CD14-positive monocyte (primary cell): ENCODE results near the gene PIK3R4. TPM values are rescaled to one million over a fixed set of nuclear protein-coding genes. Genes with fewer than 3 reads are reported as not detected.

ENCODE experiments used
- DNase-seq, 3 donors: peaks; one replicate each; pipeline ENCODE4 v3.0.0-alpha.2; 2011 to 2022
- H2AFZ ChIP-seq: 2 replicates; pipeline ENCODE4 v1.6.0; 2012; ENCODE audit warnings: mild to moderate bottlenecking, low read depth, low read length, inconsistent platforms; ENCODE audit not compliant: insufficient read depth, poor library complexity, severe bottlenecking
- H3K27ac ChIP-seq, 2 donors: 1 replicate in 1 of 2; 2 replicates in 1 of 2; pipeline ENCODE4 v1.5.1; 2012 to 2013; ENCODE audit warnings: low read length in 2 of 2, control low read depth in 1 of 2, inconsistent platforms in 1 of 2, low read depth in 1 of 2, mild to moderate bottlenecking in 1 of 2
- H3K27me3 ChIP-seq, 2 donors: one replicate each; pipeline versions ENCODE4 v1.6.0 to v1.6.1; 2011 to 2013; ENCODE audit warnings: low read length in 2 of 2; ENCODE audit not compliant: control insufficient read depth in 2 of 2, insufficient read depth in 2 of 2
- H3K36me3 ChIP-seq, 2 donors: replicated peaks in 1 of 2; 1 replicate in 1 of 2; 2 replicates in 1 of 2; pipeline versions ENCODE4 v1.5.1 to v1.6.1; 2012 to 2013; ENCODE audit warnings: low read length in 2 of 2, control low read depth in 1 of 2, inconsistent platforms in 1 of 2, mild to moderate bottlenecking in 1 of 2; ENCODE audit not compliant: insufficient read depth in 2 of 2, control insufficient read depth in 1 of 2
- H3K4me1 ChIP-seq, 2 donors: 1 replicate in 1 of 2; 2 replicates in 1 of 2; pipeline versions ENCODE4 v1.5.1 to v1.6.1; 2012 to 2013; ENCODE audit warnings: low read length in 2 of 2, control low read depth in 1 of 2, inconsistent platforms in 1 of 2, mild to moderate bottlenecking in 1 of 2, moderate library complexity in 1 of 2; ENCODE audit not compliant: insufficient read depth in 2 of 2, control insufficient read depth in 1 of 2
- H3K4me2 ChIP-seq: replicated peaks from 2 replicates; pipeline ENCODE3; 2012; ENCODE audit warnings: low read length, moderate library complexity, mild to moderate bottlenecking; ENCODE audit not compliant: poor library complexity, severe bottlenecking; ENCODE audit errors: extremely low read depth
- H3K4me3 ChIP-seq, 3 experiments: fragments of 200-600 bp in 1 of 3; sonication (generic) in 1 of 3; replicated peaks in 1 of 3; 1 replicate in 2 of 3; 2 replicates in 1 of 3; pipeline ENCODE4 v1.5.1; 2011 to 2013; ENCODE audit warnings: low read length in 3 of 3, mild to moderate bottlenecking in 3 of 3, control low read depth in 2 of 3, low read depth in 2 of 3, inconsistent platforms in 1 of 3, moderate library complexity in 1 of 3
- H3K79me2 ChIP-seq: 2 replicates; pipeline ENCODE4 v1.6.0; 2012; ENCODE audit warnings: mild to moderate bottlenecking, control low read depth, inconsistent platforms, low read length, moderate library complexity; ENCODE audit not compliant: insufficient read depth
- H3K9ac ChIP-seq: 2 replicates; pipeline ENCODE4 v1.6.0; 2017; ENCODE audit warnings: low read length, mild to moderate bottlenecking; ENCODE audit not compliant: insufficient read depth, poor library complexity, severe bottlenecking
- H3K9me3 ChIP-seq, 2 donors: replicated peaks in 1 of 2; 1 replicate in 1 of 2; 2 replicates in 1 of 2; pipeline versions ENCODE4 v1.5.1 to v1.6.1; 2012 to 2013; ENCODE audit warnings: low read length in 2 of 2, control low read depth in 1 of 2; ENCODE audit not compliant: control insufficient read depth in 1 of 2, insufficient read depth in 1 of 2
- H4K20me1 ChIP-seq: 2 replicates; pipeline ENCODE4 v1.6.0; 2012; ENCODE audit warnings: mild to moderate bottlenecking, low read length, control low read depth, moderate library complexity; ENCODE audit not compliant: insufficient read depth
- H3K27ac Mint-ChIP-seq, 7 donors: one replicate each; pipeline ENCODE4 v1.8.0; 2020; ENCODE audit warnings: mild to moderate bottlenecking in 7 of 7, mixed read lengths in 7 of 7, moderate library complexity in 6 of 7, inconsistent platforms in 2 of 7
- H3K27me3 Mint-ChIP-seq, 3 donors: one replicate each; pipeline ENCODE4 v1.8.0; 2021 to 2022; ENCODE audit warnings: low read depth in 3 of 3, mild to moderate bottlenecking in 3 of 3, mixed read lengths in 3 of 3, moderate library complexity in 3 of 3, inconsistent platforms in 1 of 3
- H3K36me3 Mint-ChIP-seq, 2 donors: one replicate each; pipeline ENCODE4 v1.8.0; 2020; ENCODE audit warnings: mixed read lengths in 2 of 2, inconsistent platforms in 1 of 2, mild to moderate bottlenecking in 1 of 2
- H3K4me1 Mint-ChIP-seq: one replicate; pipeline ENCODE4 v1.8.0; 2020; ENCODE audit warnings: mild to moderate bottlenecking, mixed read lengths
- H3K4me3 Mint-ChIP-seq, 2 donors: one replicate each; pipeline ENCODE4 v1.8.0; 2020; ENCODE audit warnings: mild to moderate bottlenecking in 2 of 2, mixed read lengths in 2 of 2, moderate library complexity in 1 of 2
- H3K9me3 Mint-ChIP-seq, 7 donors: one replicate each; pipeline ENCODE4 v1.8.0; 2020 to 2022; ENCODE audit warnings: mixed read lengths in 7 of 7, mild to moderate bottlenecking in 6 of 7, moderate library complexity in 6 of 7, inconsistent platforms in 2 of 7
- CTCF ChIP-seq: fragments of 200-600 bp; IDR thresholded peaks from one replicate; pipeline ENCODE4 v1.8.0; 2022; ENCODE audit warnings: antibody characterized with exemption, mild to moderate bottlenecking
- WGBS: methylation state at CpG from one replicate; pipeline ENCODE4 v1.1.5; 2013; ENCODE audit warnings: missing lambda C conversion rate; ENCODE audit not compliant: insufficient coverage; 5-methylcytosine and 5-hydroxymethylcytosine counted together
- intact Hi-C, 2 donors: fragments of 100-400 bp; cut with micrococcal nuclease; formaldehyde crosslinking; loops; one replicate each; pipeline versions ENCODE4 v1.15.0 to v1.15.1; 2023
- polyA plus RNA-seq, 3 donors: library from polyadenylated mRNA; depleted of rRNA in 1 of 3; unstranded in 2 of 3; stranded (reverse) in 1 of 3; fragments of 300-500 nt in 2 of 3; fragments of >200 nt in 1 of 3; fragmentation: Illumina TruSeq in 2 of 3; gene quantifications; 1 replicate in 2 of 3; 2 replicates in 1 of 3; pipeline ENCODE4 v1.2.3, GENCODE V29; 2012 to 2021

Gene PIK3R4
- polyA plus RNA-seq, 3 donors = 6.5 to 18.7 (median 10.1) TPM

GRCh38 chr3:130709671-130710070, 37.0 kb downstream of the PIK3R4 start:
- Mint-ChIP-seq H3K4me1 (peaks cover 7% of the 10 kb centered on the region), H3K27ac (no peak overlapping the region), H3K36me3 (peaks cover 34 to 42% of the 10 kb centered on the region in 2 donors), H3K27me3 (peaks cover 0 to 3% (median 0%) of the 10 kb centered on the region in 3 donors), H3K9me3 (no peaks in the 10 kb centered on the region), H3K4me3 (no peak overlapping the region)
- Histone ChIP-seq H4K20me1 (no peaks in the 10 kb centered on the region), H3K79me2 (no peaks in the 10 kb centered on the region), H3K4me2 (no peak overlapping the region), H2AFZ (no peak overlapping the region), H3K9me3 (no peaks in the 10 kb centered on the region), H3K27me3 (no peaks in the 10 kb centered on the region), H3K27ac (no peak overlapping the region), H3K9ac (no peak overlapping the region), H3K36me3 (peaks cover 16 to 54% of the 10 kb centered on the region in 2 donors), H3K4me1 (peaks cover 0 to 2% of the 10 kb centered on the region in 2 donors), H3K4me3 (no peak overlapping the region)
- no peak for TF ChIP-seq CTCF
- no peak for DNase-seq
- intact Hi-C loops = no loop called here
- WGBS = 100% methylated on average over 1 of the region's 1 CpG

- peaks cover 32 to 41% of the 10 kb centered on the region in 2 donors for H3K36me3 Mint-ChIP-seq
- Histone ChIP-seq H3K4me1 (peaks cover 0 to 2% of the 10 kb centered on the region in 2 donors), H3K36me3 (peaks cover 30 to 51% of the 10 kb centered on the region in 2 donors), H3K79me2 (no peaks in the 10 kb centered on the region), H3K27me3 (no peaks in the 10 kb centered on the region), H3K9me3 (no peaks in the 10 kb centered on the region), H4K20me1 (no peaks in the 10 kb centered on the region), H3K4me2 (peak overlapping the region; percentile 12), H2AFZ (no peak overlapping the region), H3K9ac (no peak overlapping the region), H3K27ac (peak overlapping the region in 1 of 2 donors; percentile 10), H3K4me3 (no peak overlapping the region)
- no peak overlapping the region for H3K4me3 Mint-ChIP-seq
- H3K4me1 Mint-ChIP-seq = peaks cover 7% of the 10 kb centered on the region
- 100% methylated on average over 1 of the region's 3 CpGs for WGBS
- H3K9me3 Mint-ChIP-seq = no peaks in the 10 kb centered on the region
- peak overlapping the region in 5 of 7 donors; percentile 19 to 85 (median 33) for H3K27ac Mint-ChIP-seq
- H3K27me3 Mint-ChIP-seq = peaks cover 0 to 3% (median 0%) of the 10 kb centered on the region in 3 donors
- DNase-seq = peak; percentile 24 to 56 (median 52)
- no peak for TF ChIP-seq CTCF
- intact Hi-C loops = no loop called here
Observed at GRCh38 chr3:130707902-130708601, 38.6 kb downstream of the PIK3R4 start.
